HG03103 (cell line): ENCODE data around the gene TSPOAP1.

ENCODE experiments used
- ATAC-seq: cut with Tn5 transposase; IDR thresholded peaks from one replicate; pipeline ENCODE4 v1.9.1; 2021; ENCODE audit warnings: low read depth; ENCODE audit not compliant: unreplicated experiment

The TSPOAP1 gene

GRCh38 chr17:58363457-58364185 is 35.0 kb upstream of the TSPOAP1 start:
- ATAC-seq, result no peak

- ATAC-seq, result no peak
Measured at GRCh38 chr17:58362368-58363014, 33.9 kb upstream of the TSPOAP1 start.

GRCh38 chr17:58360296-58361063 is 31.9 kb upstream of the TSPOAP1 start:
- ATAC-seq, result no peak

- ATAC-seq, result no peak
Measured at GRCh38 chr17:58358408-58359172, 30.0 kb upstream of the TSPOAP1 start.

GRCh38 chr17:58357312-58358297 is 29.0 kb upstream of the TSPOAP1 start:
- ATAC-seq, result no peak

GRCh38 chr17:58356231-58356630 is 27.6 kb upstream of the TSPOAP1 start:
- no peak for ATAC-seq

GRCh38 chr17:58354541-58355216 is 26.1 kb upstream of the TSPOAP1 start:
- no peak for ATAC-seq

GRCh38 chr17:58353389-58353825 is 24.8 kb upstream of the TSPOAP1 start:
- ATAC-seq, result no peak

- ATAC-seq, result no peak
Measured at GRCh38 chr17:58352596-58353388, 24.2 kb upstream of the TSPOAP1 start.

- peak; percentile 81 for ATAC-seq
Measured at GRCh38 chr17:58351831-58352595, 23.4 kb upstream of the TSPOAP1 start, which contains the start of gene SUPT4H1. SUPT4H1 (minus strand) TSS chr17:58352201; CDS start chr17:58352135, 66 bp downstream.

- ATAC-seq, result no peak
Measured at GRCh38 chr17:58351182-58351581, 22.6 kb upstream of the TSPOAP1 start.

- no peak for ATAC-seq
Measured at GRCh38 chr17:58348038-58348437, 19.4 kb upstream of the TSPOAP1 start.

GRCh38 chr17:58345500-58345899 is 16.9 kb upstream of the TSPOAP1 start:
- ATAC-seq, result no peak

GRCh38 chr17:58344791-58345157 is 16.2 kb upstream of the TSPOAP1 start:
- peak; percentile 37 for ATAC-seq

GRCh38 chr17:58344047-58344790 is 15.6 kb upstream of the TSPOAP1 start:
- peak; percentile 75 for ATAC-seq

- no peak for ATAC-seq
Measured at GRCh38 chr17:58343131-58343530, 14.5 kb upstream of the TSPOAP1 start.
